Cortex of kidney (tissue), 1 donor: Measurements from ENCODE around the gene DPYD.

ENCODE experiments used
- DNase-seq: peaks from one replicate; lab custom pipeline; 2025; lab: John Stamatoyannopoulos, UW

The DPYD gene

DNA sequence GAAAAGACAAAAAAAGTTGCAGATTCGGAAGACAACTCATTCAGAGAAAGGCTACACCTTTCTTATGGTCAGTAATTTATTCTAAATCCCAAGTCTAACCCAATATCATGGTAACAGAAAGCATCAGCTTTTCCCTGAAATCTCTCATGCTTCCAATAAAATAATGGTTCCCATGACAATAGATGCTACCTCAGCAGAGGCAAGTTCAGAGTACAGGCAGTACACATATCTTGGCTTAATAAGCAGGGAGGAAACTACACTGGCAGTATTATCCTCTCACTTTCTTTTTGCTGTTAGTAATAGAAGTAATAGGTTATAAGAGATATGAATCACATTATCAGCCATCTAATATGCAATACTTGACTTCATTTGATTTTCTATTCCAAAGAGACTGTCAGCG lies 137.1 kb downstream of the DPYD start:
- DNase-seq = no peak

DNA sequence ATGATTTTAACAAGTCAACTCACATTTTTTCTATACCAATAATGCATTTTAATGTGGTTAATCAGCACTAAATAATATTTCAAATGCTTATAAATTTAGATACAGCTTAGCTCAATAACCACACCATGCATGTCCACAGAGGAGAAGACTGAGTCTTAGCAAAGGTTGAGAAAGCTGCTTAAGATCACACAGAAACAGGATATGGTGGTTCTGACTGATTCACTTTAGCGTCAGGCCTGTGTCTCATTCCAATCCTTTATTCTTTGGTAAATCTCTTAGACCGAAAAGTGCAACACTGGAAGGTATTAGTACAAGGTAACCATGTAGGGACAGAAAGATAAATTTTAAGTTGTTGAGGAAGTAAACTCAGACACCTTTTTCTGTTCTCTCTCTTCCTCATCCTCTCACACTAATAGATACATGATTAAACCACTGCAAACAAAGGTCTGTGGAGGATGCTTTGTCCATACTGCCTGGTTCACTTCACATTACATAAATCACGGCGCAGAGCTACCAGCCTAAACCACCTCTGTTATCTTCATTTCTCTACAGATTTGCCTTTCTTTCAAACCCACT lies 139.0 kb downstream of the DPYD start:
- DNase-seq = no peak

DNA sequence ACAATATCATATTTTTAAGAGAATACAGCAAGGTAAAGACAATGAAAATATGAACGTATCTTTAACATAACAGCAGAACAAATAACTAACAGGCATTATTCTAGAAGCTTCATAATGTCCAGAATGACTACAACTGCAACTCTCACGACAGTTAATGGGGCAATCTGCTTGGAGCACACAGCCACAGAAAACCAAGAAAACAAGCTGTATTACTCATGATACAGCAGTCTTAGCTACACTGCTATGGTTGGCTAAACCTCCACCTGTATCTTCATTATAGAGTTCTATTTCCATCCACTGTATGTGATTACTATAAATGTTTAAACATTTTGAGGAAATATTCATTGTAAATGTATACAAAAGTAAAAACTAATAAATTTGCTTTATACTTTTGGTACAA lies 139.9 kb downstream of the DPYD start:
- DNase-seq = no peak

DNA sequence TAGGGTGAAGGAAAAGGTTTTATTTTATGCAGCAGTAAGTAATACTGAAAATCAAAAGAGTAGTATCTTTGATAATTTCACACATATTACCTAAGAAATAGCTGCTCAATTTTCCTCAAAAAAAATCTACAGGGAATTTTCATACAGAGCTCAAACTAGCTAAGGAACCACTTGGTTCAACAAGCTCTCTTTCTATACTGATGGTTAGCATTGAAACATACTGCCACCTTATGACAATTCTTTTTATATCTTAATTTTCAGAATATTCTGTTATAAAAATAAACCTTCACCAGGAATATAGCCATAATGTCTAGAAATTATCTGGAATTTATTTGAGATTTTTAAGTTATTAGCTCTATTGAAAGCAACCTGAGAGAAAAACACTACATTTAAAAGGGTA lies 142.1 kb downstream of the DPYD start:
- no peak for DNase-seq

DNA sequence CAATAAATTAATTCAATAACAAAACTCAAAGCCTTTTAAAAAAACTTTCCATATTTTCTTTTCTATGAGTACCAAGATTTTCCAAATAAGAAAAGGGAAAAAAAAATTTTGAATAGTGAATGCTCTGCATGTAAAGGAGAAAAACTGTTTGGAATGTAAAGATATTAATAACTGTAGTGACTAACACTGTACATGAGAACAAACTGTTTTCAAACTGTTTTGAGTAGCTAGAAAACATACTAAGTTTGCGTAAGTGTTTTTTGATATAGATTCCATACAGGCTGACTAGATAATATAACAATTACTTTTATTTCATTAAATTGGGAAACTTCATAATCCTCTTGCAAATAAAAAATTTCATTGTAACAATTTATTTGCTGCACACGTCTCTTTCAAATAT lies 150.5 kb downstream of the DPYD start:
- DNase-seq = no peak

DNA sequence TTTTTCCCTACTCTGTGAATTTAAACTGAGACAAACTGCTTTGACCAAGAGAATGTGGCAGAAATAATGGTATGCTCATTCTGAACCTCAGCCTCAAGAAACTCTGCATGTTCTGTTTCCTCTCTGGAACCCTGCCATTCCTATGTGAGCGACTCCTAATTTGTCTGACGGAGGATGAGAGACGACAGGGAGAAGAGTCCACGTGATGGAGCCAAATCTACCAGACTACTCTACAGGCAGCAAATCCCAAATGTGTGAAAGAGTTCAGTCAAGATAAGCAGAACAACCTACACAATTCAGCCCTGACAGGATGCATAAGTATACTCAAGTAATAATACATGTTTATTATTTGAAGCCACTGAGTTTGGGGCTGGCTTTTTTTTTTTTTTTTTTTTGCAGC lies 153.5 kb downstream of the DPYD start:
- DNase-seq = no peak

DNA sequence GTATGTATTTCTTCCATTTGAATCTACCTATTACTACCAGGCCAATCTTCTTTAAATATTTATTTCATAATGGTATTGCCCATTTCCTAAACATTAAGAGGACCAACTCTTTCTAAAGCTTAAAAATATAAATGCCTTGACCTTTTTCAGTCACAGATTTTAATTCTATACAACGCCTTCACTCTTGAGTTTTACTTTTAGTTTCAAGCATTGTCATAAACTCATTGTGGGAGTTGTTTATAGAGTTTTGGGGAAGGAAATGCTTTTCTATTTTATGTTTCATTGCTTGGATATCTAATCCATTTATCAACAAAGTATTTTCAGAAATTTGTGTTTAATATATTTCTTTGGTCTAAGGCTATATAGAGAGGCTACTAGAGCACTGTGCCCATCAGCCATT lies 155.8 kb downstream of the DPYD start:
- no peak for DNase-seq

DNA sequence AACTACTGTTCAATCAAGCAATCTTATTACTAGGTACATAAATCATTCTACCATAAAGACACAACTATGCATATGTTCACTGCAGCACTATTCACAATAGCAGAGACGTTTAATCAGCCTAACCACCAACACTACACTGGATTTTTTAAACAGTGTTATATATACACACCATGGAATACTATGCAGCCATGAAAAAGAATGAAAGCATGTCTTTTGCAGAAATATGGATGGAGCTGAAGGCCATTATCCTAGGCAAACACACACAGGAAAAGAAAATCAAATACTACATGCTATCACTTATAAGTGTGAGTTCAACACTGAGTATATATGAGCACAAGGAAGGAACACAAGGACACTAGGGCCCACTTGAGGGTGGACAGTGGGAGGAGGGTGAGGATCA lies 159.2 kb downstream of the DPYD start:
- DNase-seq = no peak

DNA sequence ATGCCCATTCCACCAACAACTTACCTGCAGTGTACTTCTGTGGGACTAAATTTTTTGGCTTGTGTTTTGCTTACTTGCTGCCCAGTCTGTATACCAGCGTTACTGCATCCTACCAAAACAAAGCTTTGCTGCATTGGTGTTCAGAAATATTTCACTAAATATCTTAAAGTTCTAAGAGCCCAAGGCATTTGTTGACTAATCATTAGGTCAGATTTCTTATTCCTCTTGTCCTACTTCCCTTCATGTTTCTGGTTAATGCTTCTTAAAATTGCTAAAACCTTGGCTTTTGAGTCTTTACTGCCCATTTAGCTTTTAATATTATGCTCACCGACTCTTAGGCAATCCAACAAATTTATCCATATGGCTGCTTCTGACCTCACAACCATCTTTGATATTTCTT lies 161.8 kb downstream of the DPYD start:
- no peak for DNase-seq

DNA sequence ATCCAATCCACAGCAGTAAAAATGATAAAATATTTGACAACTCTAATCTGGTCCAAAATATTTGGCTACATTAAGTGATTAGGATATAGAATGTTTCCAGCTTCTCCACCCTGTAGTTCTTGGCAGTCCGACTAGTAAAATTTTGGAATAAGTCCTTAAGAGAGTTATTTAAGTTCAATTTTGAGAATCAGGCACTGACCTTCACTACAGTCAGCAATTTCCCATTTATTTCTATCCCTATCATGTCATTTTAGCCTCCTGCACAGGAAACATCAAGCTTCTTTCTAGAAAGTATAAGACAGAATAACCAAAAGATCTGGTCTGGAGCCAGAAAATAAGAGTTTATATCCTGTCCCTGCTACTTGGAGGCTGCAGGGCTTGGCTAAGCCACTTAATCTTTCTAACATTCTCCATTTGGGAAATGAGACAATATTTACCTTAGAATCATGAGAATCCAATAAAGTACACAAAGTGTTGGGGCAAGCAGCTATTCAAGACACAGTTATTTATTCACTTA lies 162.2 kb downstream of the DPYD start:
- DNase-seq = no peak

DNA sequence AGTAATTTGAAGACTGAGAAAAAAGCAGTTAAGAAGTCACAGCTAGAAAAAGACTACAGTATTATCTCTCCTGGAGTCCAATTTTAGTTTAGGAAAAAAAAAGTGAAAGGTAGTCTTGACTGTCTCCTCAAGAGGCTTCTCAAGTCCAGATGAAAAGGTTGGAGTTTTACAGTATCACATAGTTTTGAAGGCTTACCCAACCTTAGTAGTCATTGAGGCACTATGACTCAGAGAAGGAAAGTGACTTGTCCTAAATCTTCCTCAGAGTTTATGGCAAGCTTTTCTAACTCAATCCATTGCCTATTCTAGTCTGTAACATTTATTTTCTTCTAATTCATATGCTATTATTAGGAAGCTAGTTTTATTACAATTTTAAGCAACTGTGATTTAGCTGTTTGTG lies 174.9 kb downstream of the DPYD start:
- no peak for DNase-seq

DNA sequence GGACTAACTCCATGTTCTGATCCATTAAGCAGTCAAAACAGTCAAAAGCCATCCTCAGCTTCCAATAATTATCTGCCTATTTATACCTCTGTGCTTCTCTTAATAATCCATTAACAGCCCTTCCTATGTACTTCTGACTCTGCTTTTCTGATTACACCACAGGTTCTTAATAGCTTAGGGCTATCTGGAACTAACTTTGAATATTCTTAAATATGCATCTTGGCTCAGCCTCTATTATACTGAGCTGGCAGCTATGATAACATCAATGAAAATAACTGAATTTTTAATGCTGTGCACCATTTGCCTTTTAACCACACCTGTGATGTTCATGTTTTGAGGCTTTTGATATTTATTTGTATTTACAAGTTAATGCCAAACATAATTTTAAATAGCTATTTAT lies 175.9 kb downstream of the DPYD start:
- DNase-seq = no peak

DNA sequence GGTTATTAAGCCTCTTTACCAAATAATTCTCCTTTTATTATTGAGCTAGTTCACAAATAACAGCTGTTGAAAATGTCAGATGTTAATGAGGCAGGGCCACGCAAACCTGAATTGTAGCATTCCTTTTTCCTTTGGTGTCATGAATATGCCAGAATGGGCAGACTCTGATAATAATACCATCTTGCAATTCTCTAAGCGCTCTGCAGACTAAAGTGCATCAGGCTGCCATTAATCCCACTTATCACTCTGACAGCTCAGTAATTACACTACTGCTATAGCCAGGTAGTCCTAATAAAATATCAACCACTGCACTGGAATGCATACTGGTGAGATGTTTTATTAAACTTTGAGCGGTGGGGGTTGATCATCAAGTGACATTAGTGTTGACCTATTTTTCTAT lies 177.7 kb downstream of the DPYD start:
- DNase-seq = no peak

DNA sequence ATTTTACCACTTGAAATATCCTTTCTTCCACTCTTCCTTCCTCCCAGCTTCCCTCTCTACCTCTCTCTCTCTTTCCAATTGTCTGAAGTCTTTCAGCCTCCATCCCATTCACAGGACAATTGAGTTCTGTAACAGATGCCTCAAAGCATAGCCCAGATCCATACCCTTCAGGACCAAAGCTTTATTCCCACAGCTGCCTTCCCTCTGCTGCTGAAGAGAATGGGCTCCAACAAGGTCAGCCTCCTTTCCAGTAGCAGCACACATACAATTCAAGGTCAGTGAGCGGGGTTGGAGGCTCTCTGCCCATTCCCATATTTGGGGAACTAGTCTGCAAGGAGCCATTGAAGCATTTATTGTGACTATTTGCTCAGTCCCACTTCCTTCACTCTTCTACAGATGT lies 179.9 kb downstream of the DPYD start:
- no peak for DNase-seq

DNA sequence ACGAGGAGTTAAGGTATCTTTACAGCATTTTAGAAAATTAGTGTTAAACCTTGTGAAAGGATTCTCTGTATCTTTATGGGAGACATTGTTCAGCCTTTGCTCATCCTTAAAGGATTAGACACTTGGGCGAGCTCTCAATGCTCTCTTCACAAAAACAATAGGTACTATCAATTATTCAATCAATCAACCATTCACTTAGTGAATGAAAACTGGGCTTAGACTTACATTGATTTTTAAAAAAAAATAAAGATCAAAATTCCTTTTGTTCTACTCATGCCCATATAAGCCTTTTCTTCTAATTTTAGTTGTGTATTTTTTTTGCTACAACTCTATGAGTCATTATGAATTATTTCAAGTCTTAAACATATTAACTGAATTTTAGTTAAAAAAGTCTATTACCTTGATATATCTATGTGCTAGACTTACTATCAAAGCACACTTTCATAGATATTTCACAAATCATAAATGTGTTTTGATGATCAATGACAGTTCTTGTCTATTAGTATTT lies 181.2 kb downstream of the DPYD start:
- DNase-seq = no peak

DNA sequence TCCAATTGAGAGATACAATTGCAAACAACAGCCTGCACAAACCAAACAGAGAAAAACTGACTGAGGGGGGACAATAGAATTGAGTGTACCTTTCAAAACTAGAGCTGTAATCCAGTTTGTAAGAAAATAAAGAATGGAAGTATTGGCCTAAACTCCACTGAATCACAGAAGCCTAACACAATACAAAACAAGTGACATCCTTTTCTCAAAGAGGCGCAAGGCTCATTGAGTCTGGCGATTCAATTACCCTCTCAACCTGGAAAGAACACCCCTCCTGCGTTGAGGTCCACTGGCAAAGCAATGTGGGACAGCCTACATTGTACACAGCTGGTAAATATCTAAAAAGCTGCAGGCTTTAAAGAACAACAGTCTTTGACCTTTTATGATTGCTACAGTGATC lies 182.6 kb downstream of the DPYD start:
- no peak for DNase-seq

DNA sequence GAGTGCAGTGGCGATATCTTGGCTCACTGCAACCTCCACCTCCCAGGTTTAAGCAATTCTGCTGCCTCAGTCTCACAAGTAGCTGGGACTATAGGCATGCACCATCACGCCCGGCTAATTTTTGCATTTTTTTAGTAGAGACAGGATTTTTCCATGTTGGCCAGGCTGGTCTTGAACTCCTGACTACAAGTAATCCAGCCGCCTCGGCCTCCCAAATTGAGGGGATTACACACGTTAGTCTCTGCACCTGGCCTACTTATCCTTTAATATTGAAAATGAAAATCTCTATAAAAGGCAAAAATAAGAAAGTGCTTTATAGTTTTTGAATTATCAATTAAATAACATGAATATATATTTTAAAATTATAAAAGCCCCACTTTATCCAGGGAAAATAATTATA lies 190.6 kb downstream of the DPYD start:
- no peak for DNase-seq

DNA sequence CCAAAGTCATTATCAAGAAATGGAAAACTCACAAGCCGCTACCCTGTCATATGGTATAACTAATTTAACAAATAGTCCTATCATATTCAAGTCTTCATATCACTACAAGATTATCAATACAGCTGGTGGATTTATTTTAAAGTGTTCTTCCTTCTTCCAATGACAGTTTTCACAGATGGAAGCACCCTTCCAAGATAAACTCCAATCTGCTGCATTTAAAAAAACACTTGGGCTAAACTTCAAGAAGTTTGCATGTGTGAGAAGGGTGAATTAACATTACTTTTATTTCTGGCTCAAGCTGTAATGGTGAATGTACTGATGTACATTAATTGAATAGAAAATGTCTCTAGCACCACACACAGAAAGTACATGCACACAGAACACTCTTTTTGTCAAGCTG lies 192.4 kb downstream of the DPYD start:
- DNase-seq = no peak

DNA sequence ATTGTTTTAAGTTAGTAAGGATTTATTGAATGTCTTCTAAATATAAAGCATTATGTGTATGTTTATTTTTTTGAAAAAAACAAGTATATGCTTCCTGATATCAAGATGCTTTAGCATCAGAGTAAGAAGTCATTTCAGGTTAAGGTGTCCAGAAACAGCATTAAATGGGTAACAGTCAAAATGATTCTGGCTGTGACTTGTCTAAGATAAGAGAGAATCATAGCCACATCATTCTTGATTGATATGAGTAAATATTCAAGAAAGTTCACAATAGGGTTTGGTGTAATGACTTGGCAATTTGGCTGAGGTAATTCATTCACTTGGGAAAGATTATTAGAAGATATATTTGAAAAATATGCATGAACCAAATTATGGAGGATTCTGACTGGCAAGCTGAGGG lies 193.8 kb downstream of the DPYD start:
- DNase-seq = no peak

DNA sequence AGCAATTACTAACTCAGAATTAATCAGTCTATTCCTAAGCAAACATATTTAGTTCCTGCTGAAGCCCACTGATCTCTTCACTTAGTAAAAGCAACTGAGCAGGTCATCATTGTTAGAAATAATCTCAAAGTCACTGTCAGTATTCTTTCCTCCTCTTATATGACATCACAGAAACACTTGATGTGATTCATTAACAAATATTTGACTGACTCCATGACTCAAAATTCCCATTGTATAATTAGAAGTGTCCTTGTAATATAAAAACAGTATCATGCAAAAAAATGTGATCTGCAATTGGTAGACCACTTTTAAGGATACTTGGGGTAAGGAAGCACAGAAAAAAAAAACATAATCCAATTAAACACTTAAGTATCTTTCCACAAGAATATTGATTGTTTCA lies 194.4 kb downstream of the DPYD start:
- DNase-seq = no peak

DNA sequence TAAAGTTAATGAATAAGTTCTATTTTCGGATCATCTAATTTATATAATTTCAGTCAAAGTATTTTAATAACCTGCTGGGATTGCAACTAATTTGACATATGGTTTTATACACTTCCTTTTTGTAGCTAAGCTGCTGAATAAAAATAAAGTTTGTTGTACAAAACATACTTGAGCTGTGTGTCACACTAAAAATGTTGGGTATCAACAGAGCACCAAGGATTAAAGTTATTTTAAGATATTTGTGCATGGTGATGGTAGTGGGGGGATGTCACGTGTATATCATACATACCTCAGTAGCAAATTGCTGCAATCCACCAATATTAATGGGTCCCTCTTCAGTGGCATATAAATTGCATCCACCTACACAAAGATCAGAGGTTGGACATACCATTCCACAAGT lies 199.6 kb downstream of the DPYD start:
- DNase-seq = no peak

DNA sequence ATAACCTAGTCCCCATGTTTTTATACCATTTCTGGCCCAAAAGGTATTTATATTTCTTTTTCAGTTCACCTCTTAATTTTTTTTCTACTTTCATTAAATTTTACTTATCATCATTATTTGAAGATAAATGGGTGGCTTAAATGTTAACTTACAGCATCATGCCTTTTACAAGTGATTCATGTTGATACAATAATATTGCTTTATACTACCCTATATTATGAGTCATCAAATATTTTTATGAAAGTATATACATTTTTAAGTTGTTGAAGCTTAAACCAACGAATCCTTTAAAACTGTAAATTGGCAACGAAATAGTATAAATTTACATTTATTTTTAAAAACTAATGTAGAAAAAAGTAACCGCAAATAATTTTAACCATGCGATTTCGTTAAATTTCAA lies 207.9 kb downstream of the DPYD start:
- DNase-seq = no peak

DNA sequence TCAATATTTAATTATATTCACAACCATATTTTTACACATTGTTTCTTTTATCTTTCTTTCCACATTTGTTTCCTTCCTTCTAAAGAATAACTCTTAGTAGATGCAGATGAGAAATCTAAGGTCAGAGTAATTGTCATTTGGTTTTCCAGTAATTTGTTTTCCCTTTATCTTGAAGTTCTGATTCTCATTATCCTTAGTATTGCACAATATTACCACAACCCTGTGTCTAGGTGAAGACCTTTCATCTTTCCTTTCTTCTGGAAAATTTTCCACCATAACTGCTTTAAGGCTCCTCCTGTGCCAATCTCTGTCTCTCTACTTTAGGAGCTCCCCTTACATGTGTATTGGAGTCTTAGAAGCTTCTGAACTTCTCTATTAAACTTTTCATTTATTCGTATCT lies 209.0 kb downstream of the DPYD start:
- DNase-seq = no peak

DNA sequence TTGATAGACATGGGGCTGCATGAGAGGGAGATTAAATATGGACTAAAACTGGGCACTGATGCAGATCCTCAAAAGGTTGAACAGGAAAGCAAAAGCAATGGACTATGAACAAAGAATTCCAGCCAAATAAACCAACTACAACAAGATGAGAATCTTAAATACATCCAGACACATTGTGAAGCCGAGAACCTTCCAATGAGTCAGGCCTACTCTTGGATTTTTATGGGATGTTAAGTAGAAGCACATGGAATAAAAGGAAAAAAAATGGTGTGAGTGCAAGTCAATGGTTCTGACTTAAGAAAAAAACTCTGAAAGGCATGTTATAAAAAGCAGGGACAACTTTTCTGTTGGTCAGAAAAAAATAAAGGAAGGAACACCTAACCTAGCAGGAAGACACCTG lies 227.2 kb downstream of the DPYD start:
- no peak for DNase-seq

DNA sequence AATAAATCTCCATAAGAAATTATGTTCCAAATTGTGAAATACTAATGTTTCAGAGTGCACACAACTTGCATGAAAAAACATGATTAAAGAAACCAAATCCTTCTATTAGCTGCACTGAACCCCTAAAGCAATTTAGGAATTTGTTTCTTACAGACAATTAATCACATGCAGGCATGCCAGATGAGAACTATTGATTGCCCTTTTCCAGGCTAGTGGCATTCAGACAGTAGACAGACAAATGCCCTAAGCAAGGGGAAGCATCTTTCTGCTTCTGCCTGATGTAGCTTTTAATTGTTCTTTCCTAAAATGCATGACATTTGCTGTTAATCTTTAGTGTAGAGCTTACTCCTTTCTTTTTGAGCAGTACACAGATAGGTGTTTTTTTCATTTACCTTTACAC lies 229.5 kb downstream of the DPYD start:
- no peak for DNase-seq
